ENCODE results near the gene REV1.

Gene REV1

GRCh38 chr2:99481941-99482340 is 7.9 kb downstream of the REV1 start (continued):
- no peak for TF ChIP-seq REST (tag by site-specific recombination; IDR thresholded peaks at IDR 0.05)
- TF ChIP-seq ZSCAN16 (tag by site-specific recombination; IDR thresholded peaks at IDR 0.05) = no peak
- no peak for TF ChIP-seq ZNF529 (tag by site-specific recombination; IDR thresholded peaks at IDR 0.05; ENCODE audit: insufficient replicate concordance)
- TF ChIP-seq ZEB2 (tag by site-specific recombination; IDR thresholded peaks at IDR 0.05) = no peak
- no peak for TF ChIP-seq ZNF654 (tag by site-specific recombination; IDR thresholded peaks at IDR 0.05; ENCODE audit: low read depth)
- TF ChIP-seq ZNF26 (tag by site-specific recombination; IDR thresholded peaks at IDR 0.05) = no peak
- no peak for TF ChIP-seq ZNF530 (tag by site-specific recombination; IDR thresholded peaks at IDR 0.05; ENCODE audit: low read depth)
- peak; percentile 70; the same call in 1 of the 2 replicates for TF ChIP-seq MZF1 (tag by site-specific recombination; IDR thresholded peaks at IDR 0.05; ENCODE audit: borderline replicate concordance)
- TF ChIP-seq MEIS1 (CRISPR knock-in tag; IDR thresholded peaks at IDR 0.05; ENCODE audit: borderline replicate concordance) = no peak
- TF ChIP-seq ZIC2 (tag by site-specific recombination; IDR thresholded peaks at IDR 0.05) = no peak
- no peak for TF ChIP-seq INSM2 (tag by site-specific recombination; IDR thresholded peaks at IDR 0.05)
- no peak for TF ChIP-seq ZNF157 (tag by site-specific recombination; IDR thresholded peaks at IDR 0.05)
- TF ChIP-seq ZNF155 (tag by site-specific recombination; IDR thresholded peaks at IDR 0.05) = no peak
- TF ChIP-seq ATF2 (tag by site-specific recombination; IDR thresholded peaks at IDR 0.05; ENCODE audit: low read depth) = 0 out of 2 replicates have a peak, but pooled peaks have one; percentile 4
- TF ChIP-seq ZNF791 (tag by site-specific recombination; IDR thresholded peaks at IDR 0.05) = no peak

GRCh38 chr2:99481527-99481926 is 8.3 kb downstream of the REV1 start:
- Histone ChIP-seq H3K4me1 (ENCODE audit: control insufficient read depth, insufficient read depth, low read length) (peaks cover 25% of the 10 kb centered on the region), H3K9me3 (ENCODE audit: control insufficient read depth, insufficient read depth, low read depth, low read length) (no peaks in the 10 kb centered on the region), H3K4me3 (ENCODE audit: low read depth, low read length) (no peak overlapping the region), H3K36me3 (ENCODE audit: control insufficient read depth in 2 of 2, insufficient read depth in 1 of 2, low read length in 2 of 2) (no peaks in the 10 kb centered on the region), H3K27ac (ENCODE audit: extremely low read depth, low read depth, low read length) (no peak overlapping the region)
- ChIA-PET CTCF (no interaction called here), POLR2A (no interaction called here)
- no peak for TF ChIP-seq ZNF391 (tag by site-specific recombination; IDR thresholded peaks at IDR 0.05; ENCODE audit: borderline replicate concordance, low read depth)
- no peak for TF ChIP-seq ZNF585B (tag by site-specific recombination; IDR thresholded peaks at IDR 0.05)
- no peak for TF ChIP-seq ZNF404 (tag by site-specific recombination; IDR thresholded peaks at IDR 0.05)
- TF ChIP-seq EGR2 (tag by site-specific recombination; IDR thresholded peaks at IDR 0.05; ENCODE audit: low read depth) = no peak
- no peak for TF ChIP-seq ZNF248 (tag by site-specific recombination; IDR thresholded peaks at IDR 0.05)
- no peak for TF ChIP-seq ATF2 (tag by site-specific recombination; IDR thresholded peaks at IDR 0.05; ENCODE audit: low read depth)
- TF ChIP-seq ZBTB10 (tag by site-specific recombination; IDR thresholded peaks at IDR 0.05) = no peak
- TF ChIP-seq ZBTB26 (tag by site-specific recombination; optimal IDR thresholded peaks at IDR 0.05) = no peak
- TF ChIP-seq GFI1B (tag by site-specific recombination; IDR thresholded peaks at IDR 0.05) = no peak
- TF ChIP-seq ZNF266 (tag by site-specific recombination; IDR thresholded peaks at IDR 0.05; ENCODE audit: low read depth) = no peak
